Smooth muscle cell of the brain vasculature (primary cell): ENCODE results near the gene DNAH11.
"Not testable (repeated sequence)": the region's sequence is repeated elsewhere in the genome, so short reads cannot be mapped to it uniquely, and the experiment has no call there.

Experiments
- DNase-seq: peaks from one replicate; pipeline ENCODE4 v3.0.0-alpha.2; 2012; ENCODE audit warnings: low read depth, low spot score

DNAH11 gene

DNA sequence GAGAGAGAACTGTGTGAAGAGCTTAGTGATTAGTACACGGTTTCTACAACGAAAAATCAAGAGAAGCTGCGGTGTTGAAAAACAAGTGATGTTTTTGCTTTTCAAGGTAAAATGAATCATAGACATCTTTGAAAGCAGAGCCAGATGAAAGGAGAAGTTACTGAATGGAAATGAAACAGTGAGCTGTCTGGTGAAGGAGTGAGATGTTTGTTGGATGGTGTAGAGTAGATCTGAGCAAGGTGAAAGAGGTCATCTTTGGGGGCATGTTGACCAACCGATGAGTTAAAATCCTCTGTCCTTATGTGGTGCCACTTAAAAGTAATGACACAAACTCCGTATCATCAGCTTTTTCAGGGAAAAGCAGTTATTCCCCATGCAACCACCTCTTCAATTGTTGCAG lies 225.4 kb downstream of the DNAH11 start:
- DNase-seq: no peak

GRCh38 chr7:21771266-21771665 lies 228.4 kb downstream of the DNAH11 start:
- no peak for DNase-seq

DNA sequence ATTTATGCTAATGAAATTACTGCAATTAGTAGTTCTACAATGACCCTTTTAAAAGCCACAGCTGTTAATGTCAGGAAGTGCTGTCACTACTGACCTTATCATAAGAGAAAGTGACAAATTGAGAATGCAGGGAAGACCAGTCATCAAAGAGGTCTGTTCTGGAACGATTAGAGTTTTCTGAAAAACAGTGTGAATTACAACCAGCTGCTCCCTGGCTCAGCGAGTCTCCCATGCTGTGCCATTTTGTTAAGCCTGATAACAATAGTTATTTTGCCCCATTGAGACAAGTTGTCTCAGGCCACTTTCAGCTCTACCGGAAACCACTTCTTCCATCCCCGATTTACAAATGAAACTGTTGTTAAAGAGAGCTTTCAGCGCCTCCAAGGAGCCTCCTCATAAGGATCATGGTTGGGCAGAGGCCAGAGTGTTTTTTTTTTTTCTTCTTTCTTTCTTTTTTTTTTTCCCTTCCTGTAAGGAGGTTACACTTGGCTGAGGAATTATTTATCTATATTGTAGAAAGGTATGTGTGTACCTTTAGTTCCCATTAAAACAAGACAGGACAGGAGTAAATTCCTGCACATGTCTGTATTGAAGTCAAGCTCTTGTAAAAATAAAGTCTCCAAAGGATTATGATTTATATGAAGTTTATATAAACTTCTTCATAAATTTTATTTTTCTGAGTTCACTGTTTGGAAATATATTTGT lies 229.2 kb downstream of the DNAH11 start:
- DNase-seq: no peak

GRCh38 chr7:21773326-21773725 lies 230.5 kb downstream of the DNAH11 start:
- DNase-seq: no peak

DNA sequence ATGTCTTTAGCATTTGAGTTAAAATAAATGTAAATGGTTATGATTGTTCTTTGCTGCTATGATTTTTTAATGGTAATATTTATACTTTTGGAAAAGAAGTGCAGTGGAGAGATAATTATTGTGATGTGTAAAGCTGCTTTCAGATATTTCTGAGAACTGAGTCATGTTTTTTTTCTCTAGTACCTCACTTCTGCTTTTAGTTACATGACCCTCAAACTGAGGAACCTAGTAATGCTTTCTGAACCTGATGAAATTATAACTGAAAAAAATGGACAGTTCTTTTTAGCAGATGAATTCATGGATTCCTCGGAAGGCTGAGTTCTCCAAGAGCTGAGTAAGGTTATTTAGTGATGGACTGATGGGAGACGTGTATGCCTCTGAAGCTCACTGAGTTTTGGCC lies 235.1 kb downstream of the DNAH11 start:
- no peak for DNase-seq

DNA sequence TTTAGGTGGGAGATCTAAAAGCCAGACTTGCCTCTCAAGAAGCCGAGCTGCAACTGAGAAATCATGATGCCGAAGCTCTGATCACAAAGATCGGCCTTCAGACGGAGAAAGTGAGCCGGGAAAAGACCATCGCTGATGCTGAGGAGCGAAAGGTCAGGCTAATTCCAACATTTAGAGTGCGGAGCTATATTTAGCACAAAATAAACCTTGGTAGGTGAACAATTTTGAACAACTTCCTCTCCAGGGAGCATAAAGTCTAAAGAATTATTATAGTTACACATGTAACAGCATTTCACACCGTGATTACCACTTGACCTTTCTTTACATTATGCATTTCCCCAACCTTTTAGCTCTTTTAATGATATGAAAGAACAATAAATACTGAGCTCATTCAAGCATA lies 236.1 kb downstream of the DNAH11 start:
- DNase-seq: no peak

GRCh38 chr7:21782996-21783395 lies 240.2 kb downstream of the DNAH11 start:
- no peak for DNase-seq

DNA sequence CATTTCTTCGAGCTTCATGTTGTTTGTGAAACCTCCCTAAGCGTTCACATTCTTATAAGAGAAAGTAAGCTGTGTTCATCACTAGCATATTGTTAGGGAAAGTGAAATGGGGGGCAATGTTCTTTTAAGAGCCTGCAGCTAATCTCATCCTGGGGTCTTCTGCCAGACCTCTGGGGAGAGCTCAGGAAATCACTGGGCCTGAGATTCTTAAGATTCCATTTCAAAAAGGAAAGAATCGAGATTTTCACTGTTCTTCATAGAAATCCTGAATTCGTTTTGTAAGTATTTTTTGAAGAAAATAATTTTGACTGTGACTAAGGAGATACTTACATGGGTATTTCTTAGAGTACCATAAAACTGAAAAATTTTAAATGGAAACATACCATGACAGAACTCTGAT lies 242.2 kb downstream of the DNAH11 start:
- no peak for DNase-seq

DNA sequence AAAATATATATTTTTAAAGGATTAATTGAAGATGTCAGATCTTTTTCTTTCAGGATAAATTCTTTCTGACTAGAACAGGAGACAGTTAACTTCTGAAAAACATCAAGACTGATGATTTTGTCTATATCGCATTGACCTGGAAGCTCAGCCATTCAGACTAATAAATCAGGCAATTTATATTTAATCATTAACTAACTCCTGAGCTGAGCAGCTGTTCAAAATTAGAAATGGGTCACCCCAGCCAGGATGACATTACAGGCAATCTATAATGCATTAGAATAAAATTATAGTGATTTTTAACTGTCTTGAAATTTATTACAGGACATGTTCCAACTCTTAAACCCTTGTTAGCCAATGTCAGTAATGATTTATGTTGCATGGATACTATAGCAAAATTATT lies 263.0 kb downstream of the DNAH11 start:
- no peak for DNase-seq

GRCh38 chr7:21806388-21806787 lies 263.5 kb downstream of the DNAH11 start:
- no peak for DNase-seq

GRCh38 chr7:21819048-21819447 lies 276.2 kb downstream of the DNAH11 start:
- DNase-seq: no peak

DNA sequence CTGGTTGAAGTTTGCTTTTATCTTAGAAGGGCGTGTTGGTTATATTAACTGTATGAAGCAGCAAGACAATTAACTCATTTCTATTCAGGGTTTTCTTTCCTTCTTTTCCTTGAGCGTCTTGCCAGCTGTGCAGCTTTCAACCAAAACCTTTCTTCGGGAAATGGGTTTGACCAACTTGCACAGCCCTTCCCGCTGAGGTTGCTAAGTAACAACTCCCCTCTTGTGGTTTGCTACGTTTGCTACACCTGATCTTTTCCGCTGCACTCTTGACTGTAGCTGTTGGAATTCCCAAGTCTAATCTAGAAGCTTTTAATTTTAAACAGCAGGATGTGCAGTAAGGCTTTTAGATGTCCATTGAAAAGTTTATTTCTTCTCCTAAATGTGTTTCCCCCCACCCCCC lies 286.0 kb downstream of the DNAH11 start:
- DNase-seq: no peak

DNA sequence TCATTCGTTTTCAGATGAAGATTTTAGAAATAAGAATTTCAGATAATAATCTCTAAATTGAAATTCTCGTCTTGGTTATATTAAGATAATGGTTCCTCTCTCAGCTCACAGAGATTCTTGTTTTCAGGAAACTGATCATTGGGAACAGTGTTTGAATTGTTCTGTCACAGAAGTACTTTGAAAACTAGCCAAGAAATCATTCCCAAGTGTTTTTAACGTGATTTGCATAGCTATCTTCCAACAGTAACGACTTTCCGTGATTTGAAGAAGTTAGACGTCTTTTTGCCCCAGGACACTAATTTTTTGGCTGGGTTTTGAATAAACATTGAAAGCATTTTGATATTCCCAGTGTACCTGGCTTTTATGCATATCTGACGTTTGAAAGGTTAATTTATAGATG lies 286.9 kb downstream of the DNAH11 start:
- no peak for DNase-seq

DNA sequence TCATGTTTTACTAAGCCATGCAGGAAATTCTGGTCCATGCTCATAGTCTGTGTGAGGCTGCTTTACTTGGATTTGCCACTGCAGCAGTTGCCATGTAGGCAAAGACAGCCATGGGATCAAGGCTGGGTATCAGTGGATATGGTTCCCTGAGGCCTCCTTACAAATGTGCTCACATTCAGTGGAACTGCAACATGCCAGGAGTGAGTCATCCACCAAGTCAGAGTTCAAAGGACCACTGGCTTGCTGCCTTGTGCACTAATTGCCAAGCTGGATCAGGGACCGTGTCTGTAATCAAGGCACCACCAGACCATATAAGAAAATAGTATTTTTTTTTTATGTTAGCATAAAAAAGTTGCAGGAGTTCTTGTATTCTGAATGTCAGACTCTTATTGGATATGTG lies 301.9 kb downstream of the DNAH11 start:
- no peak for DNase-seq

- peak; percentile 23 for DNase-seq
Measured at GRCh38 chr7:21850531-21851285, 307.9 kb downstream of the DNAH11 start.

- peak; percentile 12 for DNase-seq
Measured at GRCh38 chr7:21851559-21851967, 308.7 kb downstream of the DNAH11 start.

GRCh38 chr7:21865631-21866204 lies 322.9 kb downstream of the DNAH11 start:
- not testable (repeated sequence) for DNase-seq

- DNase-seq: no peak
Measured at GRCh38 chr7:21866731-21867130, 323.9 kb downstream of the DNAH11 start.

GRCh38 chr7:21867226-21867625 lies 324.4 kb downstream of the DNAH11 start:
- no peak for DNase-seq

DNA sequence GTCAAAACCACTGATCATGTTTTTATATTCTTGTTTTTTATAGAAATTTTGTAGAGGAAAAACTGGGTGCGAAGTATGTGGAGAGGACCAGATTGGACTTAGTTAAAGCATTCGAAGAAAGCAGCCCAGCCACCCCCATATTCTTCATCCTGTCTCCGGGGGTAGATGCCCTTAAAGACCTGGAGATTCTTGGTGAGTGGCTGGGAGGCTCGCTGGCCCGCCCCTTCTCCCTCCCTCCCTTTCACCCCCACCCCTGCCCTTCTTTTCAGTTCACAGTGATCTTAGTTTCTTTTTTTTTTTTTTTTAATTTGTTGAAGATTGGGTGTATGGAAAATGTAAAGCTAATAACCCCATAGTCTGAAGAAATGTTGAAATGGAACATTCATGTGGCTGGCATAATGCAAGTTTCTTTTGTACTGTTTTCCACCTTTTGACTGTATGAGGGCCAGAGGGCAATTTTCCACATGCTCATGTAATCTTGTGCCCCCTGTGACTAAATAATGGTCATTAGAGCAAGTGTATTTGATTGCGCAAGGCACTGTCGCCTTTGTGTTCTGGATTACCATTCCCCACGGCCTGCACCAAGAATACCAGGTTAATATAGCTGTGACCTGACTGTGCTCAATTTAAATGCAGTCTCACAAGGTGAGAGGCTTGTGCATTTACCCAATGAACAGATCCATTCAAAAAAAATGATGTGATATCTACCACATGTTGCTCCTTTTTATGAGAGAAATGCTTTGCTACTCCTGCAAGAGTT lies 325.2 kb downstream of the DNAH11 start:
- no peak for DNase-seq

- DNase-seq: no peak
Measured at GRCh38 chr7:21868576-21868850, 325.7 kb downstream of the DNAH11 start.

GRCh38 chr7:21869785-21870402 lies 327.1 kb downstream of the DNAH11 start:
- no peak for DNase-seq
